ENCODE results near the gene SAMD11.

Gene SAMD11

GRCh38 chr1:918843-919242, 4.9 kb upstream of the SAMD11 start:
- no peak for FAIRE-seq

- FAIRE-seq = no peak
Observed at GRCh38 chr1:919271-919872, 4.4 kb upstream of the SAMD11 start.

GRCh38 chr1:920010-920409, 3.7 kb upstream of the SAMD11 start:
- no peak for FAIRE-seq

GRCh38 chr1:920521-920920, 3.2 kb upstream of the SAMD11 start:
- FAIRE-seq = no peak

GRCh38 chr1:921011-921837, 2.5 kb upstream of the SAMD11 start:
- no peak for FAIRE-seq

- FAIRE-seq = no peak
Observed at GRCh38 chr1:923991-924655, 400 bp downstream of the SAMD11 start.

- FAIRE-seq = no peak
Observed at GRCh38 chr1:924656-925560, 1.2 kb downstream of the SAMD11 start.

- FAIRE-seq = no peak
Observed at GRCh38 chr1:925561-926421, 2.1 kb downstream of the SAMD11 start.

GRCh38 chr1:927234-927633, 3.5 kb downstream of the SAMD11 start:
- FAIRE-seq = no peak

GRCh38 chr1:927748-928147, 4.0 kb downstream of the SAMD11 start:
- FAIRE-seq = no peak

GRCh38 chr1:928825-929661, 5.3 kb downstream of the SAMD11 start:
- peak; percentile 3 for FAIRE-seq

GRCh38 chr1:929712-930632, 6.2 kb downstream of the SAMD11 start:
- FAIRE-seq = no peak

GRCh38 chr1:930633-931138, 7.0 kb downstream of the SAMD11 start:
- no peak for FAIRE-seq

GRCh38 chr1:931380-932172, 7.9 kb downstream of the SAMD11 start:
- FAIRE-seq = no peak

- FAIRE-seq = no peak
Observed at GRCh38 chr1:932173-932510, 8.4 kb downstream of the SAMD11 start.

GRCh38 chr1:932776-933602, 9.3 kb downstream of the SAMD11 start:
- no peak for FAIRE-seq

GRCh38 chr1:933603-933940, 9.8 kb downstream of the SAMD11 start:
- FAIRE-seq = no peak

Data from G401.6 (cell line).